Lung (tissue), 12 donors: Measurements from ENCODE around the gene FILIP1. TPM values are rescaled to one million over a fixed set of nuclear protein-coding genes. Genes with fewer than 3 reads are reported as not detected.

Source experiments
- ATAC-seq: fragments of 200-7000 bp; cut with Tn5 transposase; one replicate; pipeline ENCODE4 v1.9.1; 2020; ENCODE audit warnings: moderate number of reproducible peaks; ENCODE audit not compliant: insufficient read depth, low FRiP score
- DNase-seq, 3 donors: peaks; one replicate each; pipeline ENCODE4 v3.0.0-alpha.2; 2013 to 2017
- H3K27ac ChIP-seq, 2 donors: one replicate each; pipeline ENCODE4 v1.5.1; 2013; ENCODE audit warnings: mild to moderate bottlenecking in 2 of 2, moderate library complexity in 2 of 2, control low read depth in 1 of 2, inconsistent platforms in 1 of 2, low read depth in 1 of 2, low read length in 1 of 2
- H3K27me3 ChIP-seq, 3 donors: one replicate each; pipeline ENCODE4 v1.5.1; 2013; ENCODE audit warnings: low read length in 2 of 3; ENCODE audit not compliant: control insufficient read depth in 3 of 3, insufficient read depth in 3 of 3
- H3K36me3 ChIP-seq, 4 donors: one replicate each; pipeline ENCODE4 v1.5.1; 2013; ENCODE audit warnings: low read length in 4 of 4, mild to moderate bottlenecking in 1 of 4, moderate library complexity in 1 of 4; ENCODE audit not compliant: control insufficient read depth in 4 of 4, insufficient read depth in 4 of 4
- H3K4me1 ChIP-seq, 5 donors: one replicate each; pipeline ENCODE4 v1.5.1; 2013; ENCODE audit warnings: low read length in 5 of 5, mild to moderate bottlenecking in 2 of 5, moderate library complexity in 1 of 5; ENCODE audit not compliant: control insufficient read depth in 5 of 5, insufficient read depth in 5 of 5
- H3K4me3 ChIP-seq: one replicate; pipeline ENCODE4 v1.5.1; 2013; ENCODE audit warnings: mild to moderate bottlenecking, control low read depth, moderate library complexity
- H3K9ac ChIP-seq, 2 donors: one replicate each; pipeline ENCODE4 v1.5.1; 2013; ENCODE audit warnings: low read length in 2 of 2, control low read depth in 1 of 2; ENCODE audit not compliant: insufficient read depth in 1 of 2
- H3K9me3 ChIP-seq, 4 donors: one replicate each; pipeline ENCODE4 v1.5.1; 2013; ENCODE audit warnings: low read length in 3 of 4, mild to moderate bottlenecking in 1 of 4, moderate library complexity in 1 of 4; ENCODE audit not compliant: control insufficient read depth in 4 of 4, insufficient read depth in 3 of 4
- CTCF ChIP-seq: IDR thresholded peaks from 2 replicates; pipeline ENCODE4 v1.5.1; 2012; ENCODE audit warnings: mild to moderate bottlenecking; ENCODE audit errors: control extremely low read depth, extremely low read depth
- WGBS, 2 donors: extraction: QIAGEN DNeasy Blood & Tissue Kit; methylation state at CpG; one replicate each; pipeline ENCODE4 v1.1.7; 2013; 5-methylcytosine and 5-hydroxymethylcytosine counted together
- polyA plus RNA-seq, 2 donors: library from polyadenylated mRNA; stranded (reverse); fragments of 200-250 nt; gene quantifications; one replicate each; pipeline ENCODE4 v1.2.1, GENCODE V29; 2013
- total RNA-seq, 2 donors: library from RNA; depleted of rRNA in 1 of 2; stranded (reverse); fragments of >200 nt in 1 of 2; gene quantifications; one replicate each; pipeline ENCODE4 v1.2.1, GENCODE V29; 2014 to 2021
- donor health status: control.
- donor health status: control.
- donor health status: Bipolar disorder and iron deficiency.
- donor health status: healthy.
- donor health status: DM: yes; HTN: yes; CAD: no.

Gene FILIP1
- total and polyA plus RNA-seq, 4 donors, result 5.6 to 24.1 (median 11.1) TPM

DNA sequence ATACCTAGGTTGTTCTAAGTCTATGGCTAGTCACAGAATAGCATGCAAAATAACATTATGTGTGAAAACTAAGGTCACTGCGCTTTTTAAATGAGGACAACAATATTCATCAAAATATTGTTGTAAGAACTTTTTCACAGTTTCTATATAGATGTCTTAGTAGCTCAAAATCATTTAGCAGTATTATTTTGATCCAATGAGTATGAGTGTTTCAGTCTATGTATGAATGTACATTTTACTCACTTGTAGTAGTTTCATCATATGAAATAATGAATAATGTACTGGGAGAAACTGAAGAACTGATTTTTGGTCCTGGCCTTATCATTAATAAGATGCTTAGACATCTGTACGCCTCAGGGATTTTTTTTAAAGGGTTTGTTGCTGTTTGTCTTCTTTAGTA is 192.5 kb downstream of the FILIP1 start:
- no peaks in the 10 kb centered on the region for H3K27me3 ChIP-seq
- TF ChIP-seq CTCF, result no peak
- WGBS, 2 donors, result 95 to 97% methylated on average over 2 of the region's 2 CpGs
- H3K4me1 ChIP-seq, result peaks cover 2 to 36% (median 5%) of the 10 kb centered on the region in 5 donors
- no peak overlapping the region for H3K27ac ChIP-seq
- ATAC-seq (no peak), DNase-seq (no peak)
- no peaks in the 10 kb centered on the region for H3K9me3 ChIP-seq
- no peak overlapping the region for H3K9ac ChIP-seq
- H3K4me3 ChIP-seq, result no peak overlapping the region
- peaks cover 0 to 2% (median 0%) of the 10 kb centered on the region in 4 donors for H3K36me3 ChIP-seq

GRCh38 chr6:75300531-75300855 is 193.1 kb downstream of the FILIP1 start:
- peaks cover 0 to 1% (median 0%) of the 10 kb centered on the region in 4 donors for H3K36me3 ChIP-seq
- H3K9ac ChIP-seq, result no peak overlapping the region
- H3K4me3 ChIP-seq, result no peak overlapping the region
- ATAC-seq (no peak), DNase-seq (no peak)
- H3K9me3 ChIP-seq, result no peaks in the 10 kb centered on the region
- TF ChIP-seq CTCF, result no peak
- WGBS, 2 donors, result 15 to 27% methylated on average over 1 of the region's 1 CpG
- H3K4me1 ChIP-seq, result peaks cover 2 to 30% (median 5%) of the 10 kb centered on the region in 5 donors
- H3K27ac ChIP-seq, result peak overlapping the region in 1 of 2 donors; percentile 21
- H3K27me3 ChIP-seq, result no peaks in the 10 kb centered on the region

DNA sequence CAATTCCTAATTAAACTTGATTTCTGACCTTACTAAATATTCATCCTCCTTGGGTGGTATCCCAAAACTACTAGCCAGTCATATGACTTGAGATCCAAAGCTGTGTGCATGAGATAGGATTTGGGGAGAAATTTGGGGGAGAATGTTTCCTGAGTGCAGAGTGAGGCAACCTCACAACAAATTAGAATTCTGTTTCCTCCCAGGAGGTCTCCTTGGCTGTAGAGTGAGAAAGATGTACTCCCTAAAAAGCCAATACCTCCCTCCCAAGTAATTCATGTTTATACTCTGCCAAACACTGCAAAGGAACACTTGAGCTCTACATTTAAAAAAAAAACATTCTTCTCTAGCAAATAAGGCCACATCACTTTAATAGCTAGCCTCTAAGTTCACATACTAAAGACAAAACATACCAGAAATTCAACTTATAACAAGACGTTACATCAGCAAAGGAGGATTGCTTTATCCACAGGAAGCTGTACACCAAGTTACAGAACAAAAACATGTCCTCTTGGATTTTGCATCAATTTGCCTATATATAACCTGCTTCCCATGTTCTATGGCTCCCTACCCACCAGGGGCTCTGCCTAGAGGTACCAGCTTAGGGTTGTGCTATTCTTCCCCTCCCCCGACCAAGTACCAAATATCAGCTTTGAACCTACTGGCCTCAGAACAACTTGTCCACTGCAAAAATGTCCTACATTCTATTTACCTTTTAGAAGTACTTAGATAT is 193.6 kb downstream of the FILIP1 start:
- Histone ChIP-seq H3K27ac (peak overlapping the region in 1 of 2 donors; percentile 59), H3K36me3 (no peaks in the 10 kb centered on the region), H3K4me3 (no peak overlapping the region), H3K4me1 (peaks cover 0 to 24% (median 2%) of the 10 kb centered on the region in 5 donors), H3K27me3 (no peaks in the 10 kb centered on the region), H3K9ac (peak overlapping the region in 1 of 2 donors; percentile 33), H3K9me3 (no peaks in the 10 kb centered on the region)
- ATAC-seq (no peak), DNase-seq (peak in 1 of 3 donors; percentile 32)
- 44 to 59% methylated on average over 2 of the region's 2 CpGs for WGBS, 2 donors
- TF ChIP-seq CTCF, result no peak
